HCT116 (cell line): ENCODE measurements around the gene THAP2. TPM values are rescaled to one million over a fixed set of nuclear protein-coding genes. Genes with fewer than 3 reads are reported as not detected.

Source experiments
- ATAC-seq: fragments of 200-7000 bp; cut with Tn5 transposase; 2 replicates; pipeline ENCODE4 v1.9.1; 2020; ENCODE audit warnings: mild to moderate bottlenecking, moderate library complexity
- BruUV-seq: library from RNA; stranded (reverse); fragments of 400-500 nt; replicated peaks from 2 replicates; lab custom pipeline; 2021; lab: Mats Ljungman, UMichigan
- CTCF ChIA-PET: fragments of 300-600 bp; sonication (Branson Sonifier 250); formaldehyde crosslinking; loops from one replicate; lab custom pipeline; 2021; ENCODE audit warnings: antibody characterized with exemption; lab: Charles Lee
- POLR2A ChIA-PET: fragments of 300-600, 350-600 bp; sonication (Branson Sonifier 250); formaldehyde crosslinking; loops from one replicate; lab custom pipeline; 2021; ENCODE audit warnings: antibody characterized with exemption; lab: Charles Lee
- RAD21 ChIA-PET, 2 experiments: fragments of 300-600 bp; sonication (Branson Sonifier 250); formaldehyde crosslinking; loops; one replicate each; lab custom pipeline; 2023; ENCODE audit warnings: low total read pairs in 2 of 2; ENCODE audit not compliant: uncharacterized antibody in 2 of 2, unreplicated experiment in 2 of 2, low non-redundant PET in 1 of 2; lab: Charles Lee
- DNase-seq: peaks from one replicate; pipeline ENCODE4 v3.0.0-alpha.2; 2010; ENCODE audit warnings: low read depth, low spot score
- H2AFZ ChIP-seq: fragments of 200-600 bp; shearing (Covaris generic), sonication (generic); 2 replicates; pipeline ENCODE4 v1.6.1; 2017; ENCODE audit warnings: low read depth, mixed run types, mixed read lengths, antibody characterized with exemption, low read length; ENCODE audit not compliant: poor library complexity, severe bottlenecking
- H3K27ac ChIP-seq: 2 replicates; pipeline ENCODE4 v1.5.1; 2012; ENCODE audit warnings: low read depth, low read length
- H3K27me3 ChIP-seq: fragments of 200-600 bp; sonication (generic); 2 replicates; pipeline ENCODE4 v1.6.1; 2016; ENCODE audit warnings: mixed run types, low read length, mixed read lengths; ENCODE audit not compliant: insufficient read depth
- H3K36me3 ChIP-seq, 2 experiments: fragments of 200-500 bp in 1 of 2; fragments of 200-600 bp in 1 of 2; sonication (Bioruptor generic) in 1 of 2; sonication (generic) in 1 of 2; 2 replicates each; pipeline versions ENCODE4 v1.5.1 to v1.6.1; 2014 to 2016; ENCODE audit warnings: low read length in 2 of 2, inconsistent platforms in 1 of 2, mixed read lengths in 1 of 2, mixed run types in 1 of 2; ENCODE audit not compliant: insufficient read depth in 2 of 2, control insufficient read depth in 1 of 2
- H3K4me1 ChIP-seq, 2 experiments: fragments of 200-600 bp in 1 of 2; sonication (generic) in 1 of 2; 2 replicates each; pipeline versions ENCODE4 v1.5.1 to v1.6.1; 2012 to 2017; ENCODE audit warnings: low read length in 2 of 2, inconsistent platforms in 1 of 2, mild to moderate bottlenecking in 1 of 2, mixed read lengths in 1 of 2, mixed run types in 1 of 2, moderate library complexity in 1 of 2; ENCODE audit not compliant: insufficient read depth in 2 of 2, control insufficient read depth in 1 of 2
- H3K4me2 ChIP-seq: fragments of 200-600 bp; sonication (generic); 2 replicates; pipeline ENCODE4 v1.6.1; 2017; ENCODE audit warnings: mixed run types, low read length, mixed read lengths
- H3K4me3 ChIP-seq, 2 experiments: fragments of 200-600 bp in 1 of 2; sonication (generic) in 1 of 2; replicated peaks in 1 of 2; 2 replicates each; pipeline ENCODE4 v1.5.1; 2011 to 2016; ENCODE audit warnings: low read length in 2 of 2, control low read depth in 1 of 2, low read depth in 1 of 2, mild to moderate bottlenecking in 1 of 2, mixed read lengths in 1 of 2, mixed run types in 1 of 2
- H3K79me2 ChIP-seq: fragments of 200-600 bp; sonication (generic); 2 replicates; pipeline ENCODE4 v1.6.1; 2017; ENCODE audit warnings: mild to moderate bottlenecking, mixed run types, low read length, moderate library complexity, mixed read lengths; ENCODE audit not compliant: insufficient read depth
- H3K9ac ChIP-seq: fragments of 200-600 bp; sonication (generic); 2 replicates; pipeline ENCODE4 v1.6.1; 2016; ENCODE audit warnings: low read length, mixed read lengths
- H3K9me2 ChIP-seq: fragments of 200-600 bp; sonication (generic), shearing (Covaris generic); 2 replicates; pipeline ENCODE4 v1.6.1; 2017; ENCODE audit warnings: mixed run types, mild to moderate bottlenecking, moderate library complexity; ENCODE audit not compliant: insufficient read depth
- H3K9me3 ChIP-seq, 2 experiments: fragments of 200-500 bp in 1 of 2; fragments of 200-600 bp in 1 of 2; sonication (Bioruptor generic) in 1 of 2; sonication (generic) in 1 of 2; 2 replicates each; pipeline ENCODE4 v1.6.1; 2014 to 2017; ENCODE audit warnings: low read length in 2 of 2, mixed read lengths in 2 of 2, inconsistent platforms in 1 of 2, low read depth in 1 of 2, mild to moderate bottlenecking in 1 of 2, mixed run types in 1 of 2, moderate library complexity in 1 of 2; ENCODE audit not compliant: control insufficient read depth in 1 of 2, insufficient read depth in 1 of 2
- H4K20me1 ChIP-seq: fragments of 200-600 bp; sonication (generic), shearing (Covaris generic); 2 replicates; pipeline ENCODE4 v1.6.1; 2017; ENCODE audit warnings: mixed run types, mild to moderate bottlenecking, moderate library complexity; ENCODE audit not compliant: insufficient read depth
- CBX3 ChIP-seq: IDR thresholded peaks from 2 replicates; pipeline ENCODE4 v1.6.1; 2012; ENCODE audit warnings: low read depth
- CEBPB ChIP-seq: IDR thresholded peaks from 2 replicates; pipeline ENCODE4 v1.6.1; 2012; ENCODE audit warnings: low read depth
- CTCF ChIP-seq, 3 experiments: fragments of 200-600 bp in 1 of 3; sonication (generic) in 1 of 3; IDR thresholded peaks in 2 of 3; conservative IDR thresholded peaks in 1 of 3; 2 replicates each; pipeline ENCODE4 v1.5.1; 2012 to 2017; ENCODE audit warnings: low read depth in 2 of 3, low read length in 2 of 3, antibody characterized with exemption in 1 of 3, borderline replicate concordance in 1 of 3, control low read depth in 1 of 3, mild to moderate bottlenecking in 1 of 3, mixed read lengths in 1 of 3, mixed run types in 1 of 3, moderate library complexity in 1 of 3; ENCODE audit not compliant: insufficient read depth in 1 of 3
- EGR1 ChIP-seq: IDR thresholded peaks from 2 replicates; pipeline ENCODE4 v1.6.1; 2012; ENCODE audit warnings: low read depth
- ELF1 ChIP-seq: IDR thresholded peaks from 2 replicates; pipeline ENCODE4 v1.6.1; 2012; ENCODE audit warnings: low read depth, borderline replicate concordance
- EZH2 ChIP-seq: fragments of 200-600 bp; sonication (generic); IDR thresholded peaks from 2 replicates; pipeline ENCODE4 v1.6.1; 2017; ENCODE audit warnings: antibody characterized with exemption, mixed run types
- EZH2phosphoT487 ChIP-seq: fragments of 200-600 bp; IDR thresholded peaks from 2 replicates; pipeline ENCODE4 v1.6.1; 2018; ENCODE audit warnings: antibody characterized with exemption, borderline replicate concordance
- FOSL1 ChIP-seq: IDR thresholded peaks from 2 replicates; pipeline ENCODE4 v1.6.1; 2012; ENCODE audit warnings: low read depth
- MAX ChIP-seq: IDR thresholded peaks from 2 replicates; pipeline ENCODE4 v1.6.1; 2012
- POLR2A ChIP-seq: IDR thresholded peaks from 2 replicates; pipeline ENCODE4 v1.7.0; 2011; ENCODE audit warnings: borderline replicate concordance; ENCODE audit not compliant: insufficient read depth, insufficient read length; ENCODE audit errors: extremely low read depth
- POLR2AphosphoS5 ChIP-seq: IDR thresholded peaks from 2 replicates; pipeline ENCODE4 v1.6.1; 2011; ENCODE audit warnings: mild to moderate bottlenecking, low read depth, low read length, moderate library complexity
- RAD21 ChIP-seq: IDR thresholded peaks from 2 replicates; pipeline ENCODE4 v1.6.1; 2012; ENCODE audit warnings: low read depth, mild to moderate bottlenecking
- REST ChIP-seq: IDR thresholded peaks from 2 replicates; pipeline ENCODE4 v1.6.1; 2012; ENCODE audit warnings: low read depth
- SIN3A ChIP-seq: IDR thresholded peaks from 2 replicates; pipeline ENCODE4 v1.6.1; 2012; ENCODE audit warnings: low read depth
- SP1 ChIP-seq: IDR thresholded peaks from 2 replicates; pipeline ENCODE4 v1.6.1; 2012; ENCODE audit warnings: low read depth
- TCF7L2 ChIP-seq: IDR thresholded peaks from 2 replicates; pipeline ENCODE4 v1.7.0; 2011; ENCODE audit warnings: borderline replicate concordance, inconsistent platforms; ENCODE audit not compliant: insufficient read depth, insufficient read length; ENCODE audit errors: extremely low read depth
- YY1 ChIP-seq: IDR thresholded peaks from 2 replicates; pipeline ENCODE4 v1.6.1; 2011; ENCODE audit warnings: low read length, low read depth, moderate library complexity, mild to moderate bottlenecking; ENCODE audit not compliant: insufficient replicate concordance; ENCODE audit errors: extremely low read depth
- ZBTB33 ChIP-seq: IDR thresholded peaks from 2 replicates; pipeline ENCODE4 v1.6.1; 2011; ENCODE audit warnings: mild to moderate bottlenecking, low read length, moderate library complexity; ENCODE audit not compliant: insufficient replicate concordance; ENCODE audit errors: extremely low read depth
- ZFX ChIP-seq: fragments of 450-650 bp; IDR thresholded peaks from 2 replicates; pipeline ENCODE4 v1.6.1; 2017
- ZNF274 ChIP-seq: fragments of 200-500 bp; sonication (Bioruptor generic); IDR thresholded peaks from 2 replicates; pipeline ENCODE4 v1.6.1; 2014; ENCODE audit warnings: mild to moderate bottlenecking, low read depth, low read length, inconsistent platforms
- intact Hi-C: fragments of 100-400 bp; cut with micrococcal nuclease; formaldehyde crosslinking; loops from 2 replicates; pipeline ENCODE4 v1.10.0; 2022
- total RNA-seq: library from RNA; stranded (reverse); gene quantifications from one replicate; pipeline ENCODE4 v1.2.1, GENCODE V29; 2021; ENCODE audit not compliant: unreplicated experiment

Gene THAP2
- total RNA-seq, 1 experiment from 2014 or later, result 3.7 TPM

GRCh38 chr12:71671816-71672215 lies 7.7 kb downstream of the THAP2 start:
- no peak for DNase-seq
- intact Hi-C loops, result no loop called here
- no TSS peak for BruUV-seq

More at GRCh38 chr12:71671816-71672215, 7.7 kb downstream of the THAP2 start:
- ATAC-seq, result no peak
- peaks cover 3% of the 10 kb centered on the region; the same call in 1 of the 2 replicates for H3K9me2 ChIP-seq
- no peaks in the 10 kb centered on the region for H3K36me3 ChIP-seq
- H3K4me1 ChIP-seq, result no peaks in the 10 kb centered on the region
- H2AFZ ChIP-seq, result no peak overlapping the region
- H3K4me3 ChIP-seq, result no peak overlapping the region
- no peaks in the 10 kb centered on the region for H3K27me3 ChIP-seq
- no peak overlapping the region for H3K4me2 ChIP-seq
- ChIA-PET POLR2A (interaction anchor here (1.0 kb wide), 1 partner anchor 14 kb away, joined by 3 read pairs; the partner anchor contains the start of gene TMEM19), CTCF (no interaction called here), RAD21 (no interaction called here)
- no peak overlapping the region for H3K9ac ChIP-seq
- H3K79me2 ChIP-seq, result no peaks in the 10 kb centered on the region
- H3K9me3 ChIP-seq, result no peaks in the 10 kb centered on the region
- H3K27ac ChIP-seq, result no peak overlapping the region
- TF ChIP-seq EZH2, result no peak
- TF ChIP-seq EGR1, result no peak
- TF ChIP-seq CEBPB, result no peak
- TF ChIP-seq CBX3, result no peak
- no peak for TF ChIP-seq ZNF274
- no peak for TF ChIP-seq SP1
- TF ChIP-seq REST, result no peak
- no peak for TF ChIP-seq ZFX
- no peak for TF ChIP-seq EZH2phosphoT487
- TF ChIP-seq FOSL1, result no peak
- TF ChIP-seq ZBTB33, result no peak
- TF ChIP-seq YY1, result no peak
- TF ChIP-seq ELF1, result no peak
- TF ChIP-seq CTCF (IDR thresholded peaks at IDR 0.05 in 2 of 3, conservative IDR thresholded peaks at IDR 0.05 in 1 of 3; ENCODE audit: borderline replicate concordance in 1 of 3, insufficient read depth in 1 of 3, low read depth in 2 of 3, low read length in 2 of 3), result no peak
- TF ChIP-seq POLR2A, result no peak
- TF ChIP-seq MAX, result no peak
- no peak for TF ChIP-seq SIN3A
- TF ChIP-seq TCF7L2, result no peak
- no peak for TF ChIP-seq RAD21
- no peak for TF ChIP-seq POLR2AphosphoS5
- no peaks in the 10 kb centered on the region; the same call in 1 of the 2 replicates for H4K20me1 ChIP-seq
